RPMI8226 (cell line): ENCODE measurements around the gene BTBD16.

Source experiments
- DNase-seq: peaks from one replicate; pipeline ENCODE4 v3.0.0-alpha.2; 2015

Gene BTBD16

GRCh38 chr10:122276611-122277208 lies 5.6 kb downstream of the BTBD16 start:
- DNase-seq, result no peak

DNA sequence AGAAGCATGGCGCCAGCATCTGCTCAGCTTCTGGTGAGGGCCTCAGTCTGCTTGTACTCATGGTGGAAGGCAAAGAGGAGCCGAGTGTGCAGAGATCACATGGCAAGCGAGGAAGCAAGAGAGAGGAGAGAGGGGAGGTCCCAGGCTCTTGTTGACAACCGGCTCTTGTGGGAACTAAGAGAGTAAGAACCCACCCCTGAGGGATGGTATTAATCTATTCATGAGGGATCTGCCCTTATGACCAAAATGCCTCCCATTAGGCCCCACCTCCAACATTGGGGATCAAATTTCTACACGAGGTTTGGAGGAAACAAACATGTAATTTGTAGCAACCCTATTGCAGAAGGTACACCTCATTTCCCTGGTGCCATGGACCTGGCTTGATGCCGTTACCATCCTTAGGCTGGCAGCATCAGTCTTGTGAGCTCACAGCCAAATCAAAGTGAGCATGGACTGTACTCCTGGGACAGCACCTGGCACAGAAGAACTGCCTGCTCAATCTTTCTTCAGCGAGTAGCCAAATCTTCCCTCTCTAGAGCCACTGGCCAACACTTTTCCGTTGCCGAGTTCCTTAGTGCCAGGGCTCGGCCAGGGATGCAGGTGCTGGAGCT lies 6.5 kb downstream of the BTBD16 start:
- DNase-seq, result no peak

DNA sequence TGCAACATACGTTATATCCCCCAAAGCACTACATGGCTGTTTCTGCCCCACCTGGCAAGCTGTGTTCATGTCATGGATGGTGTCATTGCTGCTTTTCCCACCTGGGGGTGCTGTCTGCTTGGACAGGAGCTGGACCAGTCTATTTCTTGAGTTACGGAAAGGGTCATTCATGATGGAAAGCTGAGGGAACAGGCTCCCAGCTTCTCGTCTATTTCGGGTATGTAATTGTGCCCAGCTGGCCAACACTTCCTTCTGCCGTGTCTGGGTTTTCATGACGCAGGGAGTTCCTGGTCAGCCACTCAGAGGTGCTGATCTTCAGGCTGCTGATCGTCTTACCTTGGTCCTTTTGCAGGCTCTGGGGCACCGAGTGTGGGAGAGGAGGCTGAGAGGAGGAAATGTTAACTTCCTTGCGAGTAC lies 8.6 kb downstream of the BTBD16 start:
- DNase-seq, result peak; percentile 33

- DNase-seq, result no peak
Observed at GRCh38 chr10:122280156-122280555, 9.1 kb downstream of the BTBD16 start.

GRCh38 chr10:122281018-122281626 lies 10.0 kb downstream of the BTBD16 start:
- no peak for DNase-seq

GRCh38 chr10:122281751-122282150 lies 10.7 kb downstream of the BTBD16 start:
- no peak for DNase-seq

DNA sequence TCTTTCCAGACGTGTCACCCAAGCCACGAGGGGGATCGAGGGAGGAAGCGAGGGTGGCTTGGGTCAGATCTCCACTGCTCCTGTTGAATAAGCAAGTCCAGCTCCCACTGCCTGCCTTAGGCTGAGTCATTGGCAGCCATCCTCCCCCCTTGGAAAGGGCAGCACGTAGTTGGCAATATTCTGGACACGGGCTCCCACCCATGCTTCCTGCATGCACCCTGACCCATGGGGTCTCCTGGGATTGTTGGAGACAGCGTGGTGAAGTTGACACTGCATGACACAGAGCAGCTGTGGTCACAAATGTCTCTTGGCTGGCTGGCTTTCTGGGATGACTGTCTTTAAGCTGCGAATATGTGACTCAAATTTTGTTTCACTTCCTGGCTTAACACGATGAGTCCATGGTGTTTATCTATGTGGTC lies 11.2 kb downstream of the BTBD16 start:
- no peak for DNase-seq

GRCh38 chr10:122282909-122283308 lies 11.8 kb downstream of the BTBD16 start:
- no peak for DNase-seq

GRCh38 chr10:122285506-122286444 lies 14.7 kb downstream of the BTBD16 start:
- no peak for DNase-seq

- DNase-seq, result no peak
Observed at GRCh38 chr10:122286867-122287266, 15.8 kb downstream of the BTBD16 start.

- DNase-seq, result no peak
Observed at GRCh38 chr10:122287570-122287969, 16.5 kb downstream of the BTBD16 start.

DNA sequence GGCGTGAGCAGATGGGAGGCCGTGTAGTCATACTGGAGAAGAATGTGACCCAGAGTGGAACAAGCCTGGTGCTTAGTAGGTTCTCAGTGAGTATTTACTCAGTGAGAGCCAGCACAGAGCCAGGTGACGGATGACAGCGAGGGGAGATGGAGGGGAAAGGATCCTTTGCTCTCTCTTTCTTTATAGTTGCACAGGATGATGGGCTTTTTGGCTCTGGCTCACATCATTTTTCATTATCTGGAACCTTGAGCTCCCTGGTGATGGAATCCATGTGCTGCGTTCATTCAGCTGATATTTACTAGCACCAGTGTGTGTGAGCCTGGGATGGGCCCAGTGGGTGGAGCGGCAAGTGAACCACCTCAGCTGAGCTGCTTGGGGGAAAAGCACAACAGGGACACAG lies 17.2 kb downstream of the BTBD16 start:
- no peak for DNase-seq

GRCh38 chr10:122288917-122289316 lies 17.8 kb downstream of the BTBD16 start:
- DNase-seq, result no peak

DNA sequence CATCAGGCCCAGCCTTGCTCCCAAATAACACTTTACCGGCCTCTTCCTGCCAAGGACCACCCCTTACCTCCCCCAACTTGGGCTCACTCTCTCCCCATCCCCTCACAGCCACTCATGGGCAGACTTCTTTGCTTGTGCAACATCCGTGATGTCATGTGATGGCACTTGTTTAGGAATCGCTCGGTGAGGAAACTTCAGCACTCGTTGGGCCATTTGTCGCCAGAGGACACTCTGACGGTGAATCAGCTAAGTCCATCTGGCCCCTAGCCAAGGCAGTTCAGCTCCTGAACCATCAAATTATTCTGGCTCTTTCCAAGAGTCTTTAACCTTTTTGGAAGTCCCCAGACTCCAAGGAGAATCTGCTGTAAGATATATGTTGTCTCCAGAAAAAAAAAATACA lies 19.2 kb downstream of the BTBD16 start:
- no peak for DNase-seq

- DNase-seq, result peak; percentile 8
Observed at GRCh38 chr10:122290833-122291532, 19.9 kb downstream of the BTBD16 start.

DNA sequence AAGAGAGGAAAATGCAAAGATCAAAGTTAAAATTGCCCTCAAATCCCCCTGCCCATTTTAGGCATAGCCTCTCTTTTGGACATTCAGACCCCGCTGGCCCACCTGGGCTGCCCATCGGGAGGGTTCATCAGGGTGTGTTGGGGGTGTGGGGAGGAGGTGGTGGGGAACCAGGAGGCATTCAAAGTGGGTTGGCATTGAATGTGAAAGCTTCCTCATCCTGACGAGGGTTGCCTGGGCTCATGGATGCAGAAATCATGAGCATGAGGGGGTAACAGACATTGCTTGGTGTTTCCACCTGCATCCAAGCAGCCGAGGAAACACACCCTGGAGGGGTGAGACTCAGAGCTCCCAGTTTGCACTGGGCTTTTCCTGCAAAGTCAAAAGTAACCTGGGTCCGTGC lies 20.6 kb downstream of the BTBD16 start:
- DNase-seq, result no peak

- no peak for DNase-seq
Observed at GRCh38 chr10:122292376-122292775, 21.3 kb downstream of the BTBD16 start.

GRCh38 chr10:122293156-122293960 lies 22.3 kb downstream of the BTBD16 start:
- no peak for DNase-seq

DNA sequence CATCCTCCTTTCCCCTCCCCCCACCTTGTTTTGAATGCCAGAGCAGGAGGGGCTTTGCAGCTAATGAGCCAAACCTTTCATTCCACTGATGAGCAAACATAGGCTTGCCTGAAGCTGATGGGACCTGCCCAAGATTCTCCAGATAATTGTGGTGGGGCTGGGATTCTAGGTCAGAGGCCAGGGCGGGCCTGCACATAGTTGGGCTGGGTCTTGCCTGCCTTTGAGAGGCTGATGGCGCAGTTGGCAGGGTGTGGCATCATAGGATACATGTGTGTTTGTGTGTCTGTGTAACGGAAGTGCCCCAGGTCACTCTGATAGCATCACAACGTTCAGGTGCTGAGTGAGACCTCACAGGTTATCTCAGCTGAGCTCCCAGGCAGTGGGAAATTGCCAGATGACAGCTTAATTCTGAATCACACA lies 22.9 kb downstream of the BTBD16 start:
- DNase-seq, result no peak

DNA sequence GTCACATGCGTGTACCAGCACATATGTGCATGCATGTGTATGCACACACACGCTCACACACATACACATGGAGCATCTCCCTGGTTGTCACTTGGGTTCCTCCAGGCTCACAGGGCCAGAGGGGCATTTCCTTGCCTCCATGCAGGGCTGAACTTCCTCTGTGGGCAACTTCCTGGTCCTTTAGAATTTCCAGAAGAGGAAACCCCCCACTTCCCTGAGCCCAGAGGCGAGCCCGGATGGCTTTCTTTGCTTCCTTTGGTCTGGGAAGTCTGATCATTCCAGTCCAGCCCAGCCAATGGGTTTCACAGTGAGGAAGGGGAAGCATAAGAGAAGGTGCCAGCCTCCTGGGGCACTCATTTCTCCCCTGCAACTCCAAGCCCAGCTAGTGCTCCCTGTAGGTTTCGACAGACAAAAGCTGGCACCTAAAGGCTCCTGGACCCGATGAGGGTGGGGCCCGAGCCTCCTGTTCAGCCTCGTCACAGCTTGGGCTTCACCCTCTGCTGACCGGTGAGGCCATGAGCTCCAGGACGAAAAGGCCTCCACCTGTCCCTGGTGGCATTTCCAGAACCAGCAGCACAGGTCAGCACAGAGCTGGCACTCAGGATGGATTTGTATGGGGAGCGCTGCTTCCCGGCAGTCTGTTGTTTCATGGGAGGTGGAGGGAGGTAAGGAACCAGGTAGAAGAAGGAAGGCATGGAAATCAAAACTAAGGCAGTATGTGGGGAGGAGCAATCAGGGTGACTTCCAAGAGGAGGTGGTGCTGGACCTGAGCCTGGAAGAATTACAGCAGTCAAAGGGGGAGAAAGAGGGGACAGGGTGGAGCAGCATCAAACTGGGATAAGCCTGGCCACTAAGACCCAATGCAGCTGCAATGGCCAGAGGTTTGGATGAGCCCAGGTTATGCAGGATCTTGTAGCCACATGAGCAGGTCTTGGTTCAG lies 23.7 kb downstream of the BTBD16 start:
- no peak for DNase-seq

DNA sequence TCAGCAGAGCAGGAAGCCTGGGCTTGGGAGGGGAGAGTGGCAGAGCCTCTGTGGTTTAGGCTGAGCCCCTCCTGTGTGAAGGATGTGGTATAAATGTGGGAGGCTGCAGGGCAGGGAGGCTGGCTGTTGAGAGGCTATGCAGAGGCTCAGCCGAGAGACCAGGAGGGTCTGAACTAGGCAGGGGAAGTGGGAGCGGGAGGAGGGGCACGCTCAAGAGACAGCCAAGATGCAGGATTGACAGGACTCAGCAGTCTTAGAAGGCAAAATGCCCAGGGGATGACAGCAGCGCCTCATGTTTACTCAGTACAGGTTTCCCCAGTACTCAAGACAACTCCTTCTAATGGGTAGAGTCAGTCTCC lies 24.3 kb downstream of the BTBD16 start:
- DNase-seq, result no peak
